Stimulated activated CD8-positive, alpha-beta memory T cell treated with anti-CD3 and anti-CD28 coated beads, Interleukin-4, amount 100 ng/mL, for 24 hours (primary cell): ENCODE data around the gene GLT6D1.
"Not testable (repeated sequence)": the region's sequence is repeated elsewhere in the genome, so short reads cannot be mapped to it uniquely, and the experiment has no call there.

ENCODE experiments used
- DNase-seq: peaks from one replicate; pipeline ENCODE4 v3.0.0-alpha.2; 2020; ENCODE audit warnings: low read depth

Gene GLT6D1

GRCh38 chr9:135639196-135639595, at the start of gene GLT6D1:
Gene GLT6D1 (minus strand): TSS chr9:135639540. CDS start chr9:135639187, 353 bp downstream.
- no peak for DNase-seq

- no peak for DNase-seq
These were observed 49.7 kb upstream of the GLT6D1 start for GRCh38 chr9:135689011-135689410.

GRCh38 chr9:135687216-135687615, 47.9 kb upstream of the GLT6D1 start:
- no peak for DNase-seq

- no peak for DNase-seq
These were observed 45.4 kb upstream of the GLT6D1 start for GRCh38 chr9:135684691-135685090.

- DNase-seq, result no peak
These were observed 44.2 kb upstream of the GLT6D1 start for GRCh38 chr9:135683401-135684034.

- no peak for DNase-seq
These were observed 41.8 kb upstream of the GLT6D1 start for GRCh38 chr9:135681161-135681560.

GRCh38 chr9:135680056-135680455, 40.7 kb upstream of the GLT6D1 start:
- DNase-seq, result no peak

- no peak for DNase-seq
These were observed 39.1 kb upstream of the GLT6D1 start for GRCh38 chr9:135678236-135679017.

GRCh38 chr9:135677641-135678168, 38.4 kb upstream of the GLT6D1 start:
- no peak for DNase-seq

- DNase-seq, result no peak
These were observed 37.6 kb upstream of the GLT6D1 start for GRCh38 chr9:135676891-135677290.

GRCh38 chr9:135674977-135675376, 35.6 kb upstream of the GLT6D1 start:
- DNase-seq, result no peak

GRCh38 chr9:135673941-135674340, 34.6 kb upstream of the GLT6D1 start:
- no peak for DNase-seq

- DNase-seq, result not testable (repeated sequence)
These were observed 33.4 kb upstream of the GLT6D1 start for GRCh38 chr9:135672786-135673185.

- no peak for DNase-seq
These were observed 32.3 kb upstream of the GLT6D1 start for GRCh38 chr9:135671591-135672041.

GRCh38 chr9:135670721-135671590, 31.6 kb upstream of the GLT6D1 start:
- DNase-seq, result no peak

- DNase-seq, result no peak
These were observed 30.4 kb upstream of the GLT6D1 start for GRCh38 chr9:135669616-135670285.

- not testable (repeated sequence) for DNase-seq
These were observed 29.7 kb upstream of the GLT6D1 start for GRCh38 chr9:135669018-135669417.

- DNase-seq, result no peak
These were observed 28.2 kb upstream of the GLT6D1 start for GRCh38 chr9:135667463-135668001.

- no peak for DNase-seq
These were observed 27.5 kb upstream of the GLT6D1 start for GRCh38 chr9:135666534-135667462.

GRCh38 chr9:135665795-135666189, 26.5 kb upstream of the GLT6D1 start:
- DNase-seq, result no peak
